GM23338 (cell line): ENCODE data around the gene ATP8A2. TPM values are rescaled to one million over a fixed set of nuclear protein-coding genes. Genes with fewer than 3 reads are reported as not detected.

Experiments used
- ATAC-seq: fragments of 200-7000 bp; cut with Tn5 transposase; 3 replicates; pipeline ENCODE4 v1.9.1; 2020
- DNase-seq: peaks from one replicate; pipeline ENCODE4 v3.0.0-alpha.2; 2015; ENCODE audit warnings: low spot score
- H2AFZ ChIP-seq: fragments of 200-600 bp; sonication (generic); 2 replicates; pipeline ENCODE4 v1.8.0; 2016; ENCODE audit warnings: antibody characterized with exemption, mild to moderate bottlenecking, moderate library complexity
- H3F3A ChIP-seq: fragments of 200-600 bp; sonication (generic); replicated peaks from 2 replicates; pipeline ENCODE4 v1.8.0; 2017; ENCODE audit warnings: antibody characterized with exemption, mixed run types, low read depth
- H3K27ac ChIP-seq: fragments of 200-600 bp; sonication (generic); 2 replicates; pipeline ENCODE4 v1.6.1; 2016; ENCODE audit warnings: low read depth
- H3K27me3 ChIP-seq: fragments of 200-600 bp; sonication (generic); 2 replicates; pipeline ENCODE4 v1.8.0; 2016; ENCODE audit warnings: mild to moderate bottlenecking, mixed run types, moderate library complexity; ENCODE audit not compliant: insufficient read depth
- H3K36me3 ChIP-seq: fragments of 200-600 bp; sonication (generic); 2 replicates; pipeline ENCODE4 v1.8.0; 2016; ENCODE audit warnings: mild to moderate bottlenecking; ENCODE audit not compliant: insufficient read depth
- H3K4me1 ChIP-seq: fragments of 200-600 bp; sonication (generic); 2 replicates; pipeline ENCODE4 v1.8.0; 2016; ENCODE audit warnings: mild to moderate bottlenecking, moderate library complexity; ENCODE audit not compliant: insufficient read depth
- H3K4me2 ChIP-seq: fragments of 200-600 bp; sonication (generic); 2 replicates; pipeline ENCODE4 v1.7.1; 2017; ENCODE audit warnings: mixed run types
- H3K4me3 ChIP-seq: fragments of 200-600 bp; sonication (generic); 2 replicates; pipeline ENCODE4 v1.6.1; 2016; ENCODE audit warnings: mixed run types
- H3K79me2 ChIP-seq: fragments of 200-600 bp; sonication (generic); replicated peaks from 2 replicates; pipeline ENCODE4 v1.8.0; 2017; ENCODE audit warnings: mild to moderate bottlenecking; ENCODE audit not compliant: insufficient read depth
- H3K9me2 ChIP-seq: fragments of 200-600 bp; sonication (generic); 2 replicates; pipeline ENCODE4 v1.8.0; 2017; ENCODE audit not compliant: insufficient read depth
- H4K20me1 ChIP-seq: fragments of 200-600 bp; sonication (generic); replicated peaks from 2 replicates; pipeline ENCODE4 v1.8.0; 2017; ENCODE audit warnings: mild to moderate bottlenecking; ENCODE audit not compliant: insufficient read depth
- H3K27ac Mint-ChIP-seq: 2 replicates; pipeline ENCODE4 v1.8.0; 2020; ENCODE audit warnings: inconsistent platforms, mild to moderate bottlenecking, moderate library complexity, mixed read lengths
- H3K27me3 Mint-ChIP-seq: 3 replicates; pipeline ENCODE4 v1.8.0; 2022; ENCODE audit warnings: low read depth, mild to moderate bottlenecking, moderate library complexity, mixed read lengths, inconsistent platforms; ENCODE audit not compliant: insufficient read depth, poor library complexity
- H3K36me3 Mint-ChIP-seq: 3 replicates; pipeline ENCODE4 v1.8.0; 2021; ENCODE audit warnings: low read depth, mild to moderate bottlenecking, inconsistent platforms, moderate library complexity, mixed read lengths
- H3K4me1 Mint-ChIP-seq: 3 replicates; pipeline ENCODE4 v1.8.0; 2020; ENCODE audit warnings: mild to moderate bottlenecking, inconsistent platforms, mixed read lengths
- H3K4me3 Mint-ChIP-seq: 3 replicates; pipeline ENCODE4 v1.8.0; 2021; ENCODE audit warnings: moderate library complexity, mild to moderate bottlenecking, inconsistent platforms, mixed read lengths
- H3K9me3 Mint-ChIP-seq: 3 replicates; pipeline ENCODE4 v1.8.0; 2020; ENCODE audit warnings: moderate library complexity, mild to moderate bottlenecking, inconsistent platforms, mixed read lengths
- CREB1 ChIP-seq: fragments of 250-450 bp; sonication (Bioruptor Pico); IDR thresholded peaks from 2 replicates; pipeline ENCODE4 v1.5.0; 2020; ENCODE audit warnings: low read depth, mild to moderate bottlenecking, moderate library complexity
- CTCF ChIP-seq, 2 experiments: fragments of 200-600 bp in 1 of 2; sonication (generic) in 1 of 2; conservative IDR thresholded peaks; 2 replicates each; pipeline versions ENCODE4 v1.5.1 to v1.6.1; 2016 to 2017; ENCODE audit warnings: antibody characterized with exemption in 2 of 2, low read depth in 2 of 2, mild to moderate bottlenecking in 2 of 2, moderate library complexity in 1 of 2
- ETS1 ChIP-seq: IDR thresholded peaks from 2 replicates; pipeline ENCODE4 v1.6.1; 2016; ENCODE audit warnings: antibody characterized with exemption
- EZH2 ChIP-seq: fragments of 200-600 bp; sonication (generic); IDR thresholded peaks from one replicate; pipeline ENCODE4 v1.8.0; 2017; ENCODE audit warnings: antibody characterized with exemption, mild to moderate bottlenecking, low read depth; ENCODE audit not compliant: unreplicated experiment
- EZH2phosphoT487 ChIP-seq: fragments of 200-600 bp; sonication (generic); IDR thresholded peaks from one replicate; pipeline ENCODE4 v1.8.1; 2018; ENCODE audit warnings: antibody characterized with exemption; ENCODE audit not compliant: unreplicated experiment
- JUNB ChIP-seq: IDR thresholded peaks from one replicate; pipeline ENCODE4 v1.6.1; 2016; ENCODE audit warnings: antibody characterized with exemption; ENCODE audit not compliant: unreplicated experiment
- NANOG ChIP-seq: IDR thresholded peaks from 2 replicates; pipeline ENCODE4 v1.6.1; 2016; ENCODE audit warnings: antibody characterized with exemption, borderline replicate concordance
- POLR2AphosphoS5 ChIP-seq: IDR thresholded peaks from 2 replicates; pipeline ENCODE4 v1.6.1; 2016; ENCODE audit warnings: antibody characterized with exemption, low read depth
- REST ChIP-seq: IDR thresholded peaks from one replicate; pipeline ENCODE4 v1.6.1; 2018; ENCODE audit warnings: antibody characterized with exemption; ENCODE audit not compliant: unreplicated experiment
- STAT1 ChIP-seq: IDR thresholded peaks from one replicate; pipeline ENCODE4 v1.6.1; 2016; ENCODE audit warnings: antibody characterized with exemption; ENCODE audit not compliant: unreplicated experiment
- ZNF114 ChIP-seq: fragments of 250-450 bp; sonication (Bioruptor Pico); IDR thresholded peaks from 2 replicates; pipeline ENCODE4 v1.5.0; 2020; ENCODE audit warnings: mild to moderate bottlenecking, moderate library complexity
- ZNF331 ChIP-seq: fragments of 250-450 bp; sonication (Bioruptor Pico); IDR thresholded peaks from 2 replicates; pipeline ENCODE4 v1.5.0; 2020; ENCODE audit warnings: low read depth, mild to moderate bottlenecking, moderate library complexity
- polyA plus RNA-seq: library from polyadenylated mRNA; unstranded; fragments of >200 nt; fragmentation: Nextera tagmentation; extraction: Ambion mirVana; gene quantifications from 2 replicates; pipeline ENCODE4 v1.2.1, GENCODE V29; 2016
- total RNA-seq: library from RNA; depleted of rRNA; stranded (reverse); fragments of >200 nt; shearing (Covaris generic); gene quantifications from 2 replicates; pipeline ENCODE4 v1.2.3, GENCODE V29; 2014
- TF ChIP-seq, protein P1 (sequence below): fragments of 250-450 bp; sonication (Bioruptor Pico); IDR thresholded peaks from 2 replicates; pipeline ENCODE4 v1.5.0; 2020; ENCODE audit warnings: mild to moderate bottlenecking, moderate library complexity

Gene ATP8A2
- total and polyA plus RNA-seq, 2 experiments from 2014 or later: 5.7 to 8.8 TPM

DNA sequence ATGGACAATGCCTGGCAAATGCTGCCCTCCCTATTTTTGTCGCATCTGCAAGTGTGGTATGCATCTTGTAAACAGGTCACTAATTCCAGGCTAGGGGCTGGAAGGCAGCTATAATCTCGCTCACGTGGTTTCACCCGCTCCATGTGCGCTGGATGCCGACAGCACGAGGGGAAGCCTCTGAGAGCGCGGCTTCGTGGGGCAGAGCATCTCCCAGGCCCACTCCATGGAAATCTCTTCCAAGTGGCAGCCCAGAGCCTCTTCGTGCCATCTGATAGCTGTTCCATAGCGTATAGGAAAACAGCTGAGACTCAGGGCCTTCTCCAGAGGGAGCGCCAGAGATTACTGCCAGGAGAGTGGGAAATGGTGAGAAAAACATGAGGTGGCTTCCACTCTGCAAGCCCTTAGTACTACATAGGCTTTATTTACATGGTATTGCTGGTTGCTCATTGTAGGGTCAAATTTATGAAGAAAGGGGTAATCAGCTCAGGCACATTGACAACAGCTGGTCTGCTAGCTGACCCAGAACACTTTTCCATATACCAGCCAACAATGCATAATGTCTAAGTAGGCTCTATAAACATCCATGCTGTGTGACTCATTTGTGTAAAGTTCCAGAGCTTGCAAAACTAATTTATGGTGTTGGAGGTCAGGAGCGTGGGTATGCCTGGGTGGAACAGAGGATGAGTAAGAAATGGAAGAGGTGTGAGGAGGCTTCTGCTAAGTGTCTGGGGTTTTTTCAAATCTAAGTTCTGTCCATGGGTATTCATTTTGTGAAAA is 514.9 kb downstream of the ATP8A2 start:
- no peak overlapping the region for H3K4me3 ChIP-seq
- no peaks in the 10 kb centered on the region for H4K20me1 ChIP-seq
- H3K4me2 ChIP-seq: no peak overlapping the region
- no peak overlapping the region for H2AFZ ChIP-seq
- peaks cover 31% of the 10 kb centered on the region for H3K4me1 Mint-ChIP-seq
- DNase-seq (no peak), ATAC-seq (no peak)
- no peaks in the 10 kb centered on the region for H3K36me3 ChIP-seq
- H3K27me3 ChIP-seq: no peaks in the 10 kb centered on the region
- no peak overlapping the region for H3K4me3 Mint-ChIP-seq
- 0 out of 2 replicates have a peak, but pooled peaks cover 3% of the 10 kb centered on the region for H3K9me2 ChIP-seq
- peaks cover 19% of the 10 kb centered on the region for H3K4me1 ChIP-seq
- H3K27ac Mint-ChIP-seq: no peak overlapping the region
- no peaks in the 10 kb centered on the region; the same call in 2 of the 3 replicates for H3K9me3 Mint-ChIP-seq
- TF ChIP-seq NANOG (no peak), EZH2 (no peak), STAT1 (no peak), ETS1 (no peak), ZNF331 (CRISPR knock-in tag) (no peak), CREB1 (CRISPR knock-in tag) (no peak), REST (no peak), EZH2phosphoT487 (no peak), ZNF114 (CRISPR knock-in tag) (no peak), POLR2AphosphoS5 (no peak), CTCF (conservative IDR thresholded peaks at IDR 0.05; ENCODE audit: low read depth in 2 of 2) (no peak), JUNB (no peak)
- TF ChIP-seq, protein P1, sequence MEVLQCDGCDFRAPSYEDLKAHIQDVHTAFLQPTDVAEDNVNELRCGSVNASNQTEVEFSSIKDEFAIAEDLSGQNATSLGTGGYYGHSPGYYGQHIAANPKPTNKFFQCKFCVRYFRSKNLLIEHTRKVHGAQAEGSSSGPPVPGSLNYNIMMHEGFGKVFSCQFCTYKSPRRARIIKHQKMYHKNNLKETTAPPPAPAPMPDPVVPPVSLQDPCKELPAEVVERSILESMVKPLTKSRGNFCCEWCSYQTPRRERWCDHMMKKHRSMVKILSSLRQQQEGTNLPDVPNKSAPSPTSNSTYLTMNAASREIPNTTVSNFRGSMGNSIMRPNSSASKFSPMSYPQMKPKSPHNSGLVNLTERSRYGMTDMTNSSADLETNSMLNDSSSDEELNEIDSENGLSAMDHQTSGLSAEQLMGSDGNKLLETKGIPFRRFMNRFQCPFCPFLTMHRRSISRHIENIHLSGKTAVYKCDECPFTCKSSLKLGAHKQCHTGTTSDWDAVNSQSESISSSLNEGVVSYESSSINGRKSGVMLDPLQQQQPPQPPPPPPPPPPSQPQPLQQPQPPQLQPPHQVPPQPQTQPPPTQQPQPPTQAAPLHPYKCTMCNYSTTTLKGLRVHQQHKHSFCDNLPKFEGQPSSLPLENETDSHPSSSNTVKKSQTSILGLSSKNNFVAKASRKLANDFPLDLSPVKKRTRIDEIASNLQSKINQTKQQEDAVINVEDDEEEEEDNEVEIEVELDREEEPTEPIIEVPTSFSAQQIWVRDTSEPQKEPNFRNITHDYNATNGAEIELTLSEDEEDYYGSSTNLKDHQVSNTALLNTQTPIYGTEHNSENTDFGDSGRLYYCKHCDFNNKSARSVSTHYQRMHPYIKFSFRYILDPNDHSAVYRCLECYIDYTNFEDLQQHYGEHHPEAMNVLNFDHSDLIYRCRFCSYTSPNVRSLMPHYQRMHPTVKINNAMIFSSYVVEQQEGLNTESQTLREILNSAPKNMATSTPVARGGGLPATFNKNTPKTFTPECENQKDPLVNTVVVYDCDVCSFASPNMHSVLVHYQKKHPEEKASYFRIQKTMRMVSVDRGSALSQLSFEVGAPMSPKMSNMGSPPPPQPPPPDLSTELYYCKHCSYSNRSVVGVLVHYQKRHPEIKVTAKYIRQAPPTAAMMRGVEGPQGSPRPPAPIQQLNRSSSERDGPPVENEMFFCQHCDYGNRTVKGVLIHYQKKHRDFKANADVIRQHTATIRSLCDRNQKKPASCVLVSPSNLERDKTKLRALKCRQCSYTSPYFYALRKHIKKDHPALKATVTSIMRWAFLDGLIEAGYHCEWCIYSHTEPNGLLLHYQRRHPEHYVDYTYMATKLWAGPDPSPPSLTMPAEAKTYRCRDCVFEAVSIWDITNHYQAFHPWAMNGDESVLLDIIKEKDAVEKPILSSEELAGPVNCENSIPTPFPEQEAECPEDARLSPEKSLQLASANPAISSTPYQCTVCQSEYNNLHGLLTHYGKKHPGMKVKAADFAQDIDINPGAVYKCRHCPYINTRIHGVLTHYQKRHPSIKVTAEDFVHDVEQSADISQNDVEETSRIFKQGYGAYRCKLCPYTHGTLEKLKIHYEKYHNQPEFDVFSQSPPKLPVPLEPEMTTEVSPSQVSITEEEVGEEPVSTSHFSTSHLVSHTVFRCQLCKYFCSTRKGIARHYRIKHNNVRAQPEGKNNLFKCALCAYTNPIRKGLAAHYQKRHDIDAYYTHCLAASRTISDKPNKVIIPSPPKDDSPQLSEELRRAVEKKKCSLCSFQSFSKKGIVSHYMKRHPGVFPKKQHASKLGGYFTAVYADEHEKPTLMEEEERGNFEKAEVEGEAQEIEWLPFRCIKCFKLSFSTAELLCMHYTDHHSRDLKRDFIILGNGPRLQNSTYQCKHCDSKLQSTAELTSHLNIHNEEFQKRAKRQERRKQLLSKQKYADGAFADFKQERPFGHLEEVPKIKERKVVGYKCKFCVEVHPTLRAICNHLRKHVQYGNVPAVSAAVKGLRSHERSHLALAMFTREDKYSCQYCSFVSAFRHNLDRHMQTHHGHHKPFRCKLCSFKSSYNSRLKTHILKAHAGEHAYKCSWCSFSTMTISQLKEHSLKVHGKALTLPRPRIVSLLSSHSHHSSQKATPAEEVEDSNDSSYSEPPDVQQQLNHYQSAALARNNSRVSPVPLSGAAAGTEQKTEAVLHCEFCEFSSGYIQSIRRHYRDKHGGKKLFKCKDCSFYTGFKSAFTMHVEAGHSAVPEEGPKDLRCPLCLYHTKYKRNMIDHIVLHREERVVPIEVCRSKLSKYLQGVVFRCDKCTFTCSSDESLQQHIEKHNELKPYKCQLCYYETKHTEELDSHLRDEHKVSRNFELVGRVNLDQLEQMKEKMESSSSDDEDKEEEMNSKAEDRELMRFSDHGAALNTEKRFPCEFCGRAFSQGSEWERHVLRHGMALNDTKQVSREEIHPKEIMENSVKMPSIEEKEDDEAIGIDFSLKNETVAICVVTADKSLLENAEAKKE (CRISPR knock-in tag): no peak
- H3K27ac ChIP-seq: no peak overlapping the region
- H3K27me3 Mint-ChIP-seq: peaks cover 6% of the 10 kb centered on the region
- no peaks in the 10 kb centered on the region for H3K79me2 ChIP-seq
- no peaks in the 10 kb centered on the region for H3F3A ChIP-seq
- no peaks in the 10 kb centered on the region; the same call in 2 of the 3 replicates for H3K36me3 Mint-ChIP-seq
